K562 (cell line): ENCODE results near the gene YAP1.

Source experiments
- CTCF ChIP-seq, 3 experiments: IDR thresholded peaks in 2 of 3; conservative IDR thresholded peaks in 1 of 3; 2 replicates each; pipeline ENCODE4 v1.5.1; 2011 to 2012; ENCODE audit warnings: low read length in 3 of 3, mild to moderate bottlenecking in 3 of 3, control low read depth in 2 of 3, improper control_type of control experiment in 1 of 3, inconsistent platforms in 1 of 3, low read depth in 1 of 3, mixed read lengths in 1 of 3, moderate library complexity in 1 of 3; ENCODE audit not compliant: insufficient read depth in 2 of 3
- MTA1 ChIP-seq: fragments of 450-650 bp; IDR thresholded peaks from 2 replicates; pipeline ENCODE4 v1.6.1; 2017; ENCODE audit warnings: borderline replicate concordance
- MTF1 ChIP-seq: fragments of 250-450 bp; sonication (Bioruptor Pico); IDR thresholded peaks from 2 replicates; pipeline ENCODE4 v1.9.0; 2021; ENCODE audit warnings: moderate library complexity, mild to moderate bottlenecking, inconsistent platforms, borderline replicate concordance
- PRPF4 ChIP-seq: fragments of 200-400 bp; formaldehyde crosslinking; IDR thresholded peaks from one replicate; pipeline ENCODE4 v1.6.1; 2017; ENCODE audit warnings: low read length, low read depth, mild to moderate bottlenecking; ENCODE audit not compliant: insufficient read depth, poor library complexity, severe bottlenecking
- RAD21 ChIP-seq, 2 experiments: fragments of 250-450 bp in 1 of 2; fragments of 450-650 bp in 1 of 2; sonication (Bioruptor Pico) in 1 of 2; formaldehyde crosslinking in 1 of 2; IDR thresholded peaks in 1 of 2; conservative IDR thresholded peaks in 1 of 2; 2 replicates each; pipeline versions ENCODE4 v1.4.0 to v1.8.0; 2020 to 2022; ENCODE audit warnings: mild to moderate bottlenecking in 2 of 2, moderate library complexity in 1 of 2
- ZBTB33 ChIP-seq: sonication (generic); formaldehyde crosslinking; IDR thresholded peaks from 2 replicates; pipeline ENCODE4 v1.8.1; 2023; ENCODE audit warnings: mild to moderate bottlenecking, missing genetic modification reagents
- ZKSCAN1 ChIP-seq: fragments of 150-350 bp; IDR thresholded peaks from 2 replicates; pipeline ENCODE4 v1.6.1; 2016; ENCODE audit warnings: low read depth, low read length
- ZNF224 ChIP-seq: sonication (generic); formaldehyde crosslinking; IDR thresholded peaks from 2 replicates; pipeline ENCODE4 v1.8.0; 2022; ENCODE audit warnings: mild to moderate bottlenecking, missing genetic modification reagents
- ZNF263 ChIP-seq: sonication (generic); formaldehyde crosslinking; IDR thresholded peaks from 2 replicates; pipeline ENCODE4 v1.8.0; 2022; ENCODE audit warnings: mild to moderate bottlenecking, missing genetic modification reagents, borderline replicate concordance
- ZNF780A ChIP-seq: fragments of 250-450 bp; sonication (Bioruptor Pico); IDR thresholded peaks from 2 replicates; pipeline ENCODE4 v1.5.0; 2021; ENCODE audit warnings: mild to moderate bottlenecking
- TF ChIP-seq, protein P1 (sequence below), 3 experiments: fragments of 200-800 bp in 1 of 3; sonication (Bioruptor generic) in 1 of 3; sonication (generic) in 1 of 3; formaldehyde crosslinking in 1 of 3; IDR thresholded peaks; 2 replicates each; pipeline versions ENCODE4 v1.6.1 to v1.8.0; 2016 to 2022; ENCODE audit warnings: mild to moderate bottlenecking in 2 of 3, missing compliant biosample characterization in 2 of 3, missing genetic modification characterization in 2 of 3, missing genetic modification reagents in 1 of 3
- TF ChIP-seq, protein P2 (sequence below): sonication (generic); formaldehyde crosslinking; IDR thresholded peaks from 2 replicates; pipeline ENCODE4 v1.9.0; 2022; ENCODE audit warnings: mild to moderate bottlenecking, missing genetic modification reagents

- TF ChIP-seq CTCF (IDR thresholded peaks at IDR 0.05 in 2 of 3, conservative IDR thresholded peaks at IDR 0.05 in 1 of 3; ENCODE audit: insufficient read depth in 2 of 3, low read depth in 1 of 3, low read length in 3 of 3) = no peak
- TF ChIP-seq ZKSCAN1 = no peak
- TF ChIP-seq ZNF263 = no peak
- no peak for TF ChIP-seq MTF1
- TF ChIP-seq MTA1 = no peak
- TF ChIP-seq, protein P1, sequence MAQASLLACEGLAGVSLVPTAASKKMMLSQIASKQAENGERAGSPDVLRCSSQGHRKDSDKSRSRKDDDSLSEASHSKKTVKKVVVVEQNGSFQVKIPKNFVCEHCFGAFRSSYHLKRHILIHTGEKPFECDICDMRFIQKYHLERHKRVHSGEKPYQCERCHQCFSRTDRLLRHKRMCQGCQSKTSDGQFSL (CRISPR knock-in tag; IDR thresholded peaks at IDR 0.05) = no peak
- TF ChIP-seq, protein P1 (tag; IDR thresholded peaks at IDR 0.05) = no peak
- no peak for TF ChIP-seq ZBTB33 (CRISPR knock-in tag)
- TF ChIP-seq ZNF224 (CRISPR knock-in tag) = no peak
- TF ChIP-seq RAD21 (CRISPR knock-in tag; conservative IDR thresholded peaks at IDR 0.05 in 1 of 2, IDR thresholded peaks at IDR 0.05 in 1 of 2) = no peak
- TF ChIP-seq PRPF4 = no peak
- TF ChIP-seq, protein P2, sequence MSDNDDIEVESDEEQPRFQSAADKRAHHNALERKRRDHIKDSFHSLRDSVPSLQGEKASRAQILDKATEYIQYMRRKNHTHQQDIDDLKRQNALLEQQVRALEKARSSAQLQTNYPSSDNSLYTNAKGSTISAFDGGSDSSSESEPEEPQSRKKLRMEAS (CRISPR knock-in tag) = no peak
- TF ChIP-seq ZNF780A (CRISPR knock-in tag) = no peak
These were observed 104.4 kb downstream of the YAP1 start for GRCh38 chr11:102214623-102215022.
